Measurements from ENCODE around the gene BUD23.
"Not testable (repeated sequence)": the region's sequence is repeated elsewhere in the genome, so short reads cannot be mapped to it uniquely, and the experiment has no call there.

BUD23 gene

GRCh38 chr7:73703225-73703624 lies 19.8 kb downstream of the BUD23 start:
- Mint-ChIP-seq H3K27me3 (no peaks in the 10 kb centered on the region), H3K9me3 (no peaks in the 10 kb centered on the region), H3K4me1 (ENCODE audit: low read depth) (peaks cover 10% of the 10 kb centered on the region), H3K4me3 (no peak overlapping the region), H3K36me3 (ENCODE audit: low read depth) (peaks cover 28% of the 10 kb centered on the region), H3K27ac (no peak overlapping the region)

- Mint-ChIP-seq H3K4me1 (ENCODE audit: low read depth) (peaks cover 13% of the 10 kb centered on the region), H3K9me3 (no peaks in the 10 kb centered on the region), H3K36me3 (ENCODE audit: low read depth) (peaks cover 21% of the 10 kb centered on the region), H3K27ac (no peak overlapping the region), H3K4me3 (no peak overlapping the region), H3K27me3 (no peaks in the 10 kb centered on the region)
These were observed 20.6 kb downstream of the BUD23 start for GRCh38 chr7:73703757-73704639.

- peaks cover 13% of the 10 kb centered on the region for H3K4me1 Mint-ChIP-seq (ENCODE audit: low read depth)
- H3K9me3 Mint-ChIP-seq, result no peaks in the 10 kb centered on the region
- H3K4me3 Mint-ChIP-seq, result no peak overlapping the region
- H3K36me3 Mint-ChIP-seq (ENCODE audit: low read depth), result peaks cover 18% of the 10 kb centered on the region
- no peaks in the 10 kb centered on the region for H3K27me3 Mint-ChIP-seq
- no peak overlapping the region for H3K27ac Mint-ChIP-seq
These were observed 21.5 kb downstream of the BUD23 start for GRCh38 chr7:73704640-73705550.

GRCh38 chr7:73705551-73705920 lies 22.1 kb downstream of the BUD23 start:
- Mint-ChIP-seq H3K9me3 (no peaks in the 10 kb centered on the region), H3K4me3 (no peak overlapping the region), H3K27me3 (no peaks in the 10 kb centered on the region), H3K27ac (no peak overlapping the region), H3K36me3 (ENCODE audit: low read depth) (peaks cover 18% of the 10 kb centered on the region), H3K4me1 (ENCODE audit: low read depth) (peaks cover 13% of the 10 kb centered on the region)

GRCh38 chr7:73706126-73707044 lies 23.0 kb downstream of the BUD23 start:
- no peaks in the 10 kb centered on the region for H3K9me3 Mint-ChIP-seq
- peaks cover 18% of the 10 kb centered on the region for H3K36me3 Mint-ChIP-seq (ENCODE audit: low read depth)
- no peak overlapping the region for H3K4me3 Mint-ChIP-seq
- no peak overlapping the region for H3K27ac Mint-ChIP-seq
- peaks cover 13% of the 10 kb centered on the region for H3K4me1 Mint-ChIP-seq (ENCODE audit: low read depth)
- H3K27me3 Mint-ChIP-seq, result no peaks in the 10 kb centered on the region

- H3K4me1 Mint-ChIP-seq (ENCODE audit: low read depth), result peaks cover 13% of the 10 kb centered on the region
- H3K9me3 Mint-ChIP-seq, result no peaks in the 10 kb centered on the region
- H3K4me3 Mint-ChIP-seq, result no peak overlapping the region
- H3K36me3 Mint-ChIP-seq (ENCODE audit: low read depth), result peaks cover 10% of the 10 kb centered on the region
- no peak overlapping the region for H3K27ac Mint-ChIP-seq
- H3K27me3 Mint-ChIP-seq, result no peaks in the 10 kb centered on the region
These were observed 23.7 kb downstream of the BUD23 start for GRCh38 chr7:73707045-73707631.

GRCh38 chr7:73708961-73709549 lies 25.7 kb downstream of the BUD23 start:
- no peaks in the 10 kb centered on the region for H3K9me3 Mint-ChIP-seq
- H3K27me3 Mint-ChIP-seq, result no peaks in the 10 kb centered on the region
- H3K4me3 Mint-ChIP-seq, result no peak overlapping the region
- peaks cover 3% of the 10 kb centered on the region for H3K36me3 Mint-ChIP-seq (ENCODE audit: low read depth)
- H3K4me1 Mint-ChIP-seq (ENCODE audit: low read depth), result peaks cover 21% of the 10 kb centered on the region
- H3K27ac Mint-ChIP-seq, result no peak overlapping the region

GRCh38 chr7:73712773-73713172 lies 29.4 kb downstream of the BUD23 start:
- peaks cover 36% of the 10 kb centered on the region for H3K4me1 Mint-ChIP-seq (ENCODE audit: low read depth)
- H3K9me3 Mint-ChIP-seq, result no peaks in the 10 kb centered on the region
- H3K27me3 Mint-ChIP-seq, result no peaks in the 10 kb centered on the region
- H3K4me3 Mint-ChIP-seq, result no peak overlapping the region
- no peak overlapping the region for H3K27ac Mint-ChIP-seq
- peaks cover 3% of the 10 kb centered on the region for H3K36me3 Mint-ChIP-seq (ENCODE audit: low read depth)

GRCh38 chr7:73713319-73713718 lies 29.9 kb downstream of the BUD23 start:
- H3K27me3 Mint-ChIP-seq; H3K36me3 Mint-ChIP-seq (ENCODE audit: low read depth); H3K4me3 Mint-ChIP-seq; H3K27ac Mint-ChIP-seq; H3K9me3 Mint-ChIP-seq: not testable (repeated sequence)
- peaks cover 41% of the 10 kb centered on the region for H3K4me1 Mint-ChIP-seq (ENCODE audit: low read depth)

- Mint-ChIP-seq H3K9me3 (no peaks in the 10 kb centered on the region), H3K36me3 (ENCODE audit: low read depth) (peaks cover 3% of the 10 kb centered on the region), H3K27me3 (peaks cover 6% of the 10 kb centered on the region), H3K27ac (peak overlapping the region; percentile 58), H3K4me3 (peak overlapping the region; percentile 26), H3K4me1 (ENCODE audit: low read depth) (peaks cover 44% of the 10 kb centered on the region)
These were observed 32.4 kb downstream of the BUD23 start for GRCh38 chr7:73715648-73716317.

- H3K36me3 Mint-ChIP-seq (ENCODE audit: low read depth), result peaks cover 3% of the 10 kb centered on the region
- peaks cover 44% of the 10 kb centered on the region for H3K4me1 Mint-ChIP-seq (ENCODE audit: low read depth)
- peak overlapping the region; percentile 58 for H3K27ac Mint-ChIP-seq
- no peak overlapping the region for H3K4me3 Mint-ChIP-seq
- H3K9me3 Mint-ChIP-seq, result no peaks in the 10 kb centered on the region
- peaks cover 6% of the 10 kb centered on the region for H3K27me3 Mint-ChIP-seq
These were observed 33.0 kb downstream of the BUD23 start for GRCh38 chr7:73716318-73716890.

- Mint-ChIP-seq H3K27ac (no peak overlapping the region), H3K36me3 (ENCODE audit: low read depth) (peaks cover 3% of the 10 kb centered on the region), H3K4me1 (ENCODE audit: low read depth) (peaks cover 44% of the 10 kb centered on the region), H3K9me3 (no peaks in the 10 kb centered on the region), H3K27me3 (peaks cover 6% of the 10 kb centered on the region), H3K4me3 (peak overlapping the region; percentile 85)
These were observed 33.8 kb downstream of the BUD23 start for GRCh38 chr7:73717025-73717807.

All from stimulated activated naive CD8-positive, alpha-beta T cell treated with anti-CD3 and anti-CD28 coated beads, Interleukin-15, Interleukin-2, amounts not matched to agents 100 ng/mL and 50 ng/mL, for 24 hours (primary cell).